Body of pancreas (tissue), 4 donors: ENCODE results near the gene TSEN2. TPM values are rescaled to one million over a fixed set of nuclear protein-coding genes. Genes with fewer than 3 reads are reported as not detected.
A peak's percentile ranks its signal among the peaks of the same experiment; 100 is the strongest.

Source experiments
- ATAC-seq: fragments of 150-250 bp; one replicate; pipeline ENCODE4 v1.9.1; 2016
- DNase-seq, 4 donors: peaks; one replicate each; pipeline ENCODE4 v3.0.0-alpha.2; 2019
- H3K27ac ChIP-seq, 4 donors: fragments of 200-600 bp; sonication (generic); 1 replicate in 3 of 4; 2 replicates in 1 of 4; pipeline versions ENCODE4 v1.5.1 to v1.6.1; 2016 to 2019; ENCODE audit warnings: mild to moderate bottlenecking in 1 of 4, mixed read lengths in 1 of 4, moderate library complexity in 1 of 4
- H3K27me3 ChIP-seq, 2 donors: fragments of 200-600 bp; sonication (generic); one replicate each; pipeline ENCODE4 v1.6.0; 2016; ENCODE audit warnings: mild to moderate bottlenecking in 1 of 2
- H3K36me3 ChIP-seq, 2 donors: fragments of 200-600 bp; sonication (generic); replicated peaks in 1 of 2; 2 replicates each; pipeline ENCODE4 v1.5.1; 2016; ENCODE audit warnings: low read depth in 2 of 2; ENCODE audit not compliant: insufficient read depth in 1 of 2
- H3K4me1 ChIP-seq: fragments of 200-600 bp; sonication (generic); one replicate; pipeline ENCODE4 v1.6.0; 2016
- H3K4me3 ChIP-seq, 2 donors: fragments of 200-600 bp; sonication (generic); 1 replicate in 1 of 2; 2 replicates in 1 of 2; pipeline ENCODE4 v1.5.1; 2016 to 2019
- H3K9me3 ChIP-seq, 3 donors: fragments of 200-600 bp; sonication (generic); 1 replicate in 2 of 3; 2 replicates in 1 of 3; pipeline ENCODE4 v1.5.1; 2016
- POLR2A ChIP-seq, 3 donors: fragments of 450-650 bp; IDR thresholded peaks; one replicate each; pipeline ENCODE4 v1.6.1; 2016; ENCODE audit warnings: antibody characterized with exemption in 3 of 3, mild to moderate bottlenecking in 2 of 3
- WGBS, 2 donors: methylation state at CpG; one replicate each; pipeline ENCODE4 v1.1.5; 2017; 5-methylcytosine and 5-hydroxymethylcytosine counted together
- intact Hi-C: fragments of 100-400 bp; cut with DNase I; formaldehyde crosslinking; loops from one replicate; pipeline ENCODE4 v1.15.1; 2023
- total RNA-seq, 2 donors: library from RNA; depleted of rRNA; stranded (reverse); fragments of >200 nt; gene quantifications; one replicate each; pipeline ENCODE4 v1.1.0, GENCODE V29; 2016
- TF ChIP-seq, protein P1 (sequence below), 7 experiments: fragments of 450-650 bp in 4 of 7; fragments of 200-600 bp in 3 of 7; sonication (generic) in 3 of 7; IDR thresholded peaks; one replicate each; pipeline ENCODE4 v1.5.1; 2016 to 2019; ENCODE audit warnings: antibody characterized with exemption in 7 of 7

Gene TSEN2
- total RNA-seq, 2 donors from 2014 or later = 14.8 to 20.8 TPM

DNA sequence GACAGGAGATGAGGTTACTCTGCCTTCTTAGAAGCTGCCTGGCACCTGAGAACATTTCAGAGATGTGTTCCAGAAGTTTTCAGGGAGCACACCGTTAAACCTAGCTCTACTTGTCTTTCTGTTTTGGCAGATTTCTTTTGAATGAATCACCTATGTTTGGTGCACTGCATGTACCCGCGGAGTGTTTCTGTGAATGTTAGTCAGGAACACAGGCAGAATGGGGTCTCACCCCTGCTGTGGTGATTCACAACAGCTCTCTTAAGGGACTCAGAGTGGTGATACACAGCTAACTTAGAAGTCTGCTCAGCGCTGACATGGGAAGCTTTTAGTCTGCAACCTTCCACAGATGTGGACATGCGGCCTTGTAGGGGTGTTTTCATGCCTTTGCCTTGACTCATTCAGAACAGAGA is 24.0 kb downstream of the TSEN2 start:
- peak in 1 of 4 donors; percentile 27 for DNase-seq
- no peak for ATAC-seq
- intact Hi-C loops = no loop called here
- H3K4me1 ChIP-seq = no peaks in the 10 kb centered on the region
- H3K27ac ChIP-seq = no peak overlapping the region
- H3K4me3 ChIP-seq = no peak overlapping the region
- TF ChIP-seq, protein P1, sequence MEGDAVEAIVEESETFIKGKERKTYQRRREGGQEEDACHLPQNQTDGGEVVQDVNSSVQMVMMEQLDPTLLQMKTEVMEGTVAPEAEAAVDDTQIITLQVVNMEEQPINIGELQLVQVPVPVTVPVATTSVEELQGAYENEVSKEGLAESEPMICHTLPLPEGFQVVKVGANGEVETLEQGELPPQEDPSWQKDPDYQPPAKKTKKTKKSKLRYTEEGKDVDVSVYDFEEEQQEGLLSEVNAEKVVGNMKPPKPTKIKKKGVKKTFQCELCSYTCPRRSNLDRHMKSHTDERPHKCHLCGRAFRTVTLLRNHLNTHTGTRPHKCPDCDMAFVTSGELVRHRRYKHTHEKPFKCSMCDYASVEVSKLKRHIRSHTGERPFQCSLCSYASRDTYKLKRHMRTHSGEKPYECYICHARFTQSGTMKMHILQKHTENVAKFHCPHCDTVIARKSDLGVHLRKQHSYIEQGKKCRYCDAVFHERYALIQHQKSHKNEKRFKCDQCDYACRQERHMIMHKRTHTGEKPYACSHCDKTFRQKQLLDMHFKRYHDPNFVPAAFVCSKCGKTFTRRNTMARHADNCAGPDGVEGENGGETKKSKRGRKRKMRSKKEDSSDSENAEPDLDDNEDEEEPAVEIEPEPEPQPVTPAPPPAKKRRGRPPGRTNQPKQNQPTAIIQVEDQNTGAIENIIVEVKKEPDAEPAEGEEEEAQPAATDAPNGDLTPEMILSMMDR (IDR thresholded peaks at IDR 0.05) = no peak
- no peak for TF ChIP-seq POLR2A (IDR thresholded peaks at IDR 0.05)
- 83 to 95% methylated on average over 5 of the region's 5 CpGs for WGBS, 2 donors
- no peaks in the 10 kb centered on the region for H3K9me3 ChIP-seq
- peaks cover 0 to 3% of the 10 kb centered on the region in 2 donors for H3K36me3 ChIP-seq
- H3K27me3 ChIP-seq = no peaks in the 10 kb centered on the region

DNA sequence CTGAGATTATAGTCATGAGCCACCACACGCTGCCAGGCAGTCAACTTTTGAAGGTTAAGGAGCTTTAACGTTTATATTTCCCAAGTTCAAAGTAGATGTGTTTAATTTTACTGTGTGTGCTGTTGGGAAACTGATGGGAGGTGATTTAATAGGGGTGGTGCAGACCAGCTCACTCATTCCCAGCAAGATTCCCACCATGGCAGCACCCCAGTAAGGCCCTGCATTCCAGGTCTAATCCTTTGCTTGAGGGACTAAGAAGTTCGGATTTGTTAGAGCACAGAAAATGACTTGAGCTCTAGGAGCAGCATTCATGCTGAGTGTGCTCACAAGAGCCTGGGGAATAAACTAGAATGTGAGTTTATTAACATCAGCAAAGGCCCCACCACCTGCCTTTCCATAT is 25.2 kb downstream of the TSEN2 start:
- no peak overlapping the region for H3K4me3 ChIP-seq
- H3K27me3 ChIP-seq = no peaks in the 10 kb centered on the region
- intact Hi-C loops = no loop called here
- no peak for ATAC-seq
- peaks cover 3% of the 10 kb centered on the region for H3K4me1 ChIP-seq
- no peak for TF ChIP-seq POLR2A (IDR thresholded peaks at IDR 0.05)
- TF ChIP-seq, protein P1 (IDR thresholded peaks at IDR 0.05) = no peak
- no peaks in the 10 kb centered on the region for H3K36me3 ChIP-seq
- DNase-seq = no peak
- H3K9me3 ChIP-seq = no peaks in the 10 kb centered on the region
- 62 to 71% methylated on average over 3 of the region's 3 CpGs for WGBS, 2 donors
- no peak overlapping the region for H3K27ac ChIP-seq

DNA sequence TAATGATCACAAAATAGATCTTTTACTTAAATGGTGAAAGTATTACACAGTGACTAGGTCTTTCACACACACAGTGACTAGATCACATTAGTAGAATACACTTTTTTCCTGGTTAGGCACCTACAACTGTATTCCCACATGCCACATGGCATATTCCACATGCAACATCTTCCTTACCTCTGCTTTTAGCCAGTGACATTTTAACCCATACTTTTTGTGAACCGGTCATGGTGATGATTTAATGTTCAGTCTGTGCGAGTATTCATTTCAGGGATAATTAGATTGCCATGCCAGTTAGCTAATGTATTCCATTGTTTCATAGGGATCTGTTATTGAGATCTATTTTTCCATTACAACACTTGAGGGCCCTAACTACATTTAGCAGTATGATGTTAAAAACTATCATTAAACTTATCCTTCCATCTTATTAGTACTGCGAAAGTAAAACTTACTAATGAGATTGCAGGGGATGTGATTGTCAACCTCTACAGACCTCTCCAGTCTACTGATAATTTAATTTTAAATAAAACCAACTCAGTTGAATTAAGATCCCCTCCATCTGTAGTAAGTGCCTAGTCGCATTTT is 28.3 kb downstream of the TSEN2 start:
- Histone ChIP-seq H3K27ac (no peak overlapping the region), H3K27me3 (no peaks in the 10 kb centered on the region), H3K4me3 (no peak overlapping the region), H3K36me3 (no peaks in the 10 kb centered on the region), H3K9me3 (no peaks in the 10 kb centered on the region), H3K4me1 (peaks cover 16% of the 10 kb centered on the region)
- intact Hi-C loops = no loop called here
- DNase-seq (no peak), ATAC-seq (no peak)
- TF ChIP-seq, protein P1 (IDR thresholded peaks at IDR 0.05) = no peak
- TF ChIP-seq POLR2A (IDR thresholded peaks at IDR 0.05) = no peak
- WGBS, 2 donors = 94 to 95% methylated on average over 4 of the region's 4 CpGs

DNA sequence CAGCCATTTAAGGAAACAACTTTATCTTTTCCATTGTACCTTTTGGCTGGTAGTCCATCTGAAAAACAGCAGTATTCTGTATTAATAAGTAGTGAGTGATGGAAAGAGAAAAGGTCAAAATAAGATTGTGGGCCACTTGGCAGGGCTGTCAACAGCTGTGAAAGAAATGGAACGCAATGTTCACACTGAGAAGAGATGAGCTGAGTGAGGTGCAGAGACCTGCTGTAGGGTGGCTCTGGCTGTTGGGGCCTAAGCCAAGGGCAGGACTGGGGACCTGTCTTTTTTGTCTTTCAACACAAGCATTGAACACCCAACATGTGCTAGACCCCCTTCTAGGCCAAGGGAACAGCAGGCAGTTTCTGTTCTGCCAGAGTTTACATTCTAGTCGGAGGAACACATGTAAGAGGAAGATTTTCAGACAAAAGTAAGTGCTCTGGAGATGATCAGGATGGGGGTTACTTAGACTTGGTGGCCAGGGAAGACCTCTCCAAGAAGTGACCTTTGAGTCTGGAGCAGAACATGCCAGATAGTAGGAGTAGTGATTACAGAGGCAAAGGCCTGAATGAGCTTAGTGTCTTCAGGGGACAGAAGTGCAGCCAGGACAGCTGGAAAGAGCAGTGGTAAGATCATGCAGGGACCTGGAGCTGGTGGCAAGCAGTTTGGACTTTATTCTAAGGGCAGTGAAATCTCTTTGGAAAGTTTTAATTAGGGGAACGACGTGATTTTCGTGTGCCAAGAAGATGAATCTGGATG is 29.6 kb downstream of the TSEN2 start:
- ATAC-seq = no peak

More for the DNA sequence above, 29.6 kb downstream of the TSEN2 start:
- WGBS, 2 donors = 73 to 81% methylated on average over 5 of the region's 5 CpGs
- no peaks in the 10 kb centered on the region for H3K9me3 ChIP-seq
- H3K4me3 ChIP-seq = no peak overlapping the region
- no peaks in the 10 kb centered on the region for H3K27me3 ChIP-seq
- intact Hi-C loops = no loop called here
- H3K4me1 ChIP-seq = peaks cover 18% of the 10 kb centered on the region
- H3K36me3 ChIP-seq = no peaks in the 10 kb centered on the region
- DNase-seq = no peak
- H3K27ac ChIP-seq = no peak overlapping the region
- TF ChIP-seq, protein P1 (IDR thresholded peaks at IDR 0.05) = no peak
- no peak for TF ChIP-seq POLR2A (IDR thresholded peaks at IDR 0.05)
